ENCODE results near the gene UNG.

- TF ChIP-seq POLR2AphosphoS5 (IDR thresholded peaks at IDR 0.05; ENCODE audit: low read depth): no peak
- no peak for TF ChIP-seq CTCF (IDR thresholded peaks at IDR 0.05; ENCODE audit: insufficient read depth, low read length)
Observed at GRCh38 chr12:109113661-109114321, 16.4 kb downstream of the UNG start.

All from HL-60 (cell line).